Activated naive CD8-positive, alpha-beta T cell treated with anti-CD3 and anti-CD28 coated beads, Interleukin-2, amount 10 ng/mL, durations not matched to agents 7 days and 5 days (primary cell): ENCODE measurements around the gene ADCY9. TPM values are rescaled to one million over a fixed set of nuclear protein-coding genes. Genes with fewer than 3 reads are reported as not detected.

Experiments used
- ATAC-seq: fragments of 150-1000 bp; cut with Tn5 transposase; one replicate; pipeline ENCODE4 v1.10.0; 2021; ENCODE audit warnings: low read depth, moderate library complexity
- POLR2A ChIA-PET: fragments of 350-600 bp; sonication (Branson Sonifier 250); formaldehyde crosslinking; loops from one replicate; lab custom pipeline; 2021; ENCODE audit warnings: antibody characterized with exemption; lab: Charles Lee
- DNase-seq: peaks from one replicate; pipeline ENCODE4 v3.0.0; 2021
- H3K27ac Mint-ChIP-seq: one replicate; pipeline ENCODE4 v1.8.0; 2022; ENCODE audit warnings: mild to moderate bottlenecking, mixed read lengths
- H3K27me3 Mint-ChIP-seq: one replicate; pipeline ENCODE4 v1.8.0; 2022; ENCODE audit warnings: mild to moderate bottlenecking, moderate library complexity, mixed read lengths
- H3K36me3 Mint-ChIP-seq: one replicate; pipeline ENCODE4 v1.8.0; 2021; ENCODE audit warnings: mild to moderate bottlenecking, mixed read lengths
- H3K4me1 Mint-ChIP-seq: one replicate; pipeline ENCODE4 v1.8.0; 2021; ENCODE audit warnings: mixed read lengths
- H3K4me3 Mint-ChIP-seq: one replicate; pipeline ENCODE4 v1.8.0; 2022; ENCODE audit warnings: mild to moderate bottlenecking, moderate library complexity, mixed read lengths
- H3K9me3 Mint-ChIP-seq: one replicate; pipeline ENCODE4 v1.8.0; 2021; ENCODE audit warnings: mixed read lengths
- total RNA-seq, 2 experiments: library from RNA; stranded (reverse); gene quantifications; one replicate each; pipeline ENCODE4 v1.2.3, GENCODE V29; 2021

The ADCY9 gene
- total RNA-seq, 2 experiments from 2014 or later, result 9.9 to 10.1 TPM

- POLR2A ChIA-PET, result no interaction called here
- Mint-ChIP-seq H3K4me1 (peaks cover 16% of the 10 kb centered on the region), H3K36me3 (peaks cover 38% of the 10 kb centered on the region), H3K27ac (no peak overlapping the region), H3K9me3 (peaks cover 16% of the 10 kb centered on the region), H3K4me3 (no peak overlapping the region), H3K27me3 (no peaks in the 10 kb centered on the region)
- ATAC-seq (no peak), DNase-seq (no peak)
Measured at GRCh38 chr16:4062212-4062802, 53.9 kb downstream of the ADCY9 start.

GRCh38 chr16:4060823-4061222 is 55.4 kb downstream of the ADCY9 start:
- POLR2A ChIA-PET, result interaction anchor here (0.6 kb wide), 1 partner anchor 50 kb away, joined by 7 read pairs; no protein-coding TSS in a partner anchor
- Mint-ChIP-seq H3K27me3 (no peaks in the 10 kb centered on the region), H3K9me3 (peaks cover 16% of the 10 kb centered on the region), H3K36me3 (peaks cover 38% of the 10 kb centered on the region), H3K4me1 (peaks cover 14% of the 10 kb centered on the region), H3K4me3 (no peak overlapping the region), H3K27ac (no peak overlapping the region)
- ATAC-seq, result no peak
- no peak for DNase-seq

GRCh38 chr16:4060009-4060408 is 56.2 kb downstream of the ADCY9 start:
- Mint-ChIP-seq H3K27me3 (no peaks in the 10 kb centered on the region), H3K4me1 (peaks cover 11% of the 10 kb centered on the region), H3K36me3 (peaks cover 36% of the 10 kb centered on the region), H3K9me3 (peaks cover 16% of the 10 kb centered on the region), H3K4me3 (no peak overlapping the region), H3K27ac (no peak overlapping the region)
- POLR2A ChIA-PET, result no interaction called here
- no peak for DNase-seq
- no peak for ATAC-seq

GRCh38 chr16:4058386-4058785 is 57.9 kb downstream of the ADCY9 start:
- H3K27me3 Mint-ChIP-seq, result no peaks in the 10 kb centered on the region
- DNase-seq, result no peak
- no peak overlapping the region for H3K4me3 Mint-ChIP-seq
- peaks cover 7% of the 10 kb centered on the region for H3K4me1 Mint-ChIP-seq
- POLR2A ChIA-PET, result interaction anchor here (0.6 kb wide), 1 partner anchor 76 kb away, joined by 4 read pairs; no protein-coding TSS in a partner anchor
- H3K9me3 Mint-ChIP-seq, result peaks cover 10% of the 10 kb centered on the region
- ATAC-seq, result no peak
- H3K27ac Mint-ChIP-seq, result no peak overlapping the region
- H3K36me3 Mint-ChIP-seq, result peaks cover 31% of the 10 kb centered on the region

- POLR2A ChIA-PET, result no interaction called here
- H3K9me3 Mint-ChIP-seq, result peaks cover 10% of the 10 kb centered on the region
Measured at GRCh38 chr16:4057439-4057877, 58.8 kb downstream of the ADCY9 start.

GRCh38 chr16:4056161-4057105 is 59.8 kb downstream of the ADCY9 start:
- ATAC-seq (no peak), DNase-seq (no peak)
- Mint-ChIP-seq H3K36me3 (peaks cover 17% of the 10 kb centered on the region), H3K9me3 (peaks cover 5% of the 10 kb centered on the region), H3K4me3 (no peak overlapping the region), H3K27me3 (no peaks in the 10 kb centered on the region), H3K4me1 (peaks cover 12% of the 10 kb centered on the region), H3K27ac (no peak overlapping the region)
- POLR2A ChIA-PET, result no interaction called here

More at GRCh38 chr16:4057439-4057877, 58.8 kb downstream of the ADCY9 start:
- Mint-ChIP-seq H3K36me3 (peaks cover 25% of the 10 kb centered on the region), H3K27ac (no peak overlapping the region), H3K27me3 (no peaks in the 10 kb centered on the region), H3K4me1 (peaks cover 12% of the 10 kb centered on the region), H3K4me3 (no peak overlapping the region)
- DNase-seq (no peak), ATAC-seq (no peak)

GRCh38 chr16:4055748-4056147 is 60.5 kb downstream of the ADCY9 start:
- POLR2A ChIA-PET, result no interaction called here
- no peak for ATAC-seq
- Mint-ChIP-seq H3K4me1 (peaks cover 12% of the 10 kb centered on the region), H3K27ac (no peak overlapping the region), H3K27me3 (peaks cover 2% of the 10 kb centered on the region), H3K9me3 (peaks cover 2% of the 10 kb centered on the region), H3K36me3 (peaks cover 10% of the 10 kb centered on the region), H3K4me3 (no peak overlapping the region)
- DNase-seq, result no peak

- H3K27me3 Mint-ChIP-seq, result peaks cover 2% of the 10 kb centered on the region
- no peak overlapping the region for H3K4me3 Mint-ChIP-seq
- POLR2A ChIA-PET, result no interaction called here
- DNase-seq, result no peak
- H3K27ac Mint-ChIP-seq, result no peak overlapping the region
- H3K36me3 Mint-ChIP-seq, result peaks cover under 1% of the 10 kb centered on the region
- H3K9me3 Mint-ChIP-seq, result no peaks in the 10 kb centered on the region
- peaks cover 5% of the 10 kb centered on the region for H3K4me1 Mint-ChIP-seq
- ATAC-seq, result no peak
Measured at GRCh38 chr16:4053301-4053845, 62.9 kb downstream of the ADCY9 start.

GRCh38 chr16:4052801-4053293 is 63.4 kb downstream of the ADCY9 start:
- no peak for DNase-seq
- H3K27me3 Mint-ChIP-seq, result peaks cover 2% of the 10 kb centered on the region
- no peaks in the 10 kb centered on the region for H3K9me3 Mint-ChIP-seq
- peaks cover 5% of the 10 kb centered on the region for H3K4me1 Mint-ChIP-seq
- no peak for ATAC-seq
- no peak overlapping the region for H3K4me3 Mint-ChIP-seq
- no peak overlapping the region for H3K27ac Mint-ChIP-seq
- POLR2A ChIA-PET, result no interaction called here
- no peaks in the 10 kb centered on the region for H3K36me3 Mint-ChIP-seq

- no peak for DNase-seq
- H3K4me3 Mint-ChIP-seq, result no peak overlapping the region
- no peaks in the 10 kb centered on the region for H3K36me3 Mint-ChIP-seq
- no peak overlapping the region for H3K27ac Mint-ChIP-seq
- H3K4me1 Mint-ChIP-seq, result peaks cover 5% of the 10 kb centered on the region
- H3K27me3 Mint-ChIP-seq, result peaks cover 2% of the 10 kb centered on the region
- POLR2A ChIA-PET, result no interaction called here
- no peak for ATAC-seq
- no peaks in the 10 kb centered on the region for H3K9me3 Mint-ChIP-seq
Measured at GRCh38 chr16:4052096-4052495, 64.1 kb downstream of the ADCY9 start.

GRCh38 chr16:4051591-4051990 is 64.7 kb downstream of the ADCY9 start:
- POLR2A ChIA-PET, result no interaction called here
- no peak for ATAC-seq

GRCh38 chr16:4049031-4049430 is 67.2 kb downstream of the ADCY9 start:
- ATAC-seq (no peak), DNase-seq (no peak)
- Mint-ChIP-seq H3K36me3 (no peaks in the 10 kb centered on the region), H3K4me1 (peaks cover 12% of the 10 kb centered on the region), H3K9me3 (no peaks in the 10 kb centered on the region), H3K27ac (no peak overlapping the region), H3K4me3 (no peak overlapping the region), H3K27me3 (peaks cover 6% of the 10 kb centered on the region)
- POLR2A ChIA-PET, result no interaction called here

More at GRCh38 chr16:4051591-4051990, 64.7 kb downstream of the ADCY9 start:
- DNase-seq, result no peak
- Mint-ChIP-seq H3K9me3 (no peaks in the 10 kb centered on the region), H3K36me3 (no peaks in the 10 kb centered on the region), H3K4me1 (peaks cover 5% of the 10 kb centered on the region), H3K27me3 (peaks cover 2% of the 10 kb centered on the region), H3K27ac (no peak overlapping the region), H3K4me3 (no peak overlapping the region)

- ATAC-seq (no peak), DNase-seq (no peak)
- peaks cover 6% of the 10 kb centered on the region for H3K27me3 Mint-ChIP-seq
- H3K27ac Mint-ChIP-seq, result no peak overlapping the region
- H3K4me3 Mint-ChIP-seq, result no peak overlapping the region
- no peaks in the 10 kb centered on the region for H3K36me3 Mint-ChIP-seq
- no peaks in the 10 kb centered on the region for H3K9me3 Mint-ChIP-seq
- POLR2A ChIA-PET, result no interaction called here
- H3K4me1 Mint-ChIP-seq, result peaks cover 12% of the 10 kb centered on the region
Measured at GRCh38 chr16:4048481-4048880, 67.8 kb downstream of the ADCY9 start.
